ENCODE measurements around the gene SWAP70. TPM values are rescaled to one million over a fixed set of nuclear protein-coding genes. Genes with fewer than 3 reads are reported as not detected.

The SWAP70 gene
- total RNA-seq, 2 experiments from 2014 or later, result 8.9 to 9.6 TPM

DNA sequence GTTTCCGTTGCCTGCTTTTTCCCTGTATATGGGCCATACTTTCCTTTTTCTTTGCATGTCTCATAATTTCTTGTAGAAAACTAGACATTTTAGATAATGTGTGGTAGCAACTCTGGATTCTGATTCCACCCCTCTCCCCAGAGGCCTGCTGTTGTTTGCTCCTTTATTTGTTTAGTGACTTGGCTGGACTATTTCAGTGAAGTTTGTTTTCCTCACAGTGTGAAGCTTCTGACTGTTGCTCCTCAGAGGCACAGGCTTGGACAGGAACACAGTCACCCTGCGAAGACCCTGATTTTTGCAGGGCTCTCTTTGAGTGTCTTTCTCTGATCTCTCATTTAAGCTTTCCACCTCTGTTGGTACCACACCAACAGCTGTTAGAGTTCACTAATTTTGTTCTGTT is 72.5 kb downstream of the SWAP70 start:
- intact Hi-C loops (cut with micrococcal nuclease), result no loop called here
- ATAC-seq (no peak), DNase-seq (no peak)
- Mint-ChIP-seq H3K36me3 (ENCODE audit: low read depth) (peaks cover 24% of the 10 kb centered on the region), H3K27ac (no peak overlapping the region), H3K4me3 (no peak overlapping the region), H3K9me3 (peaks cover 15% of the 10 kb centered on the region), H3K4me1 (ENCODE audit: low read depth) (peaks cover 2% of the 10 kb centered on the region), H3K27me3 (no peaks in the 10 kb centered on the region)
- POLR2A ChIA-PET, result interaction anchor here (1.0 kb wide), 1 partner anchor 105 kb away, joined by 3 read pairs; no protein-coding TSS in a partner anchor
- CTCF ChIA-PET, result interaction anchor here (0.9 to 3.1 kb wide), 3 partner anchors 12 to 201 kb away, joined by 3 to 18 read pairs (median 13); no protein-coding TSS in a partner anchor
- TF ChIP-seq, protein P1, sequence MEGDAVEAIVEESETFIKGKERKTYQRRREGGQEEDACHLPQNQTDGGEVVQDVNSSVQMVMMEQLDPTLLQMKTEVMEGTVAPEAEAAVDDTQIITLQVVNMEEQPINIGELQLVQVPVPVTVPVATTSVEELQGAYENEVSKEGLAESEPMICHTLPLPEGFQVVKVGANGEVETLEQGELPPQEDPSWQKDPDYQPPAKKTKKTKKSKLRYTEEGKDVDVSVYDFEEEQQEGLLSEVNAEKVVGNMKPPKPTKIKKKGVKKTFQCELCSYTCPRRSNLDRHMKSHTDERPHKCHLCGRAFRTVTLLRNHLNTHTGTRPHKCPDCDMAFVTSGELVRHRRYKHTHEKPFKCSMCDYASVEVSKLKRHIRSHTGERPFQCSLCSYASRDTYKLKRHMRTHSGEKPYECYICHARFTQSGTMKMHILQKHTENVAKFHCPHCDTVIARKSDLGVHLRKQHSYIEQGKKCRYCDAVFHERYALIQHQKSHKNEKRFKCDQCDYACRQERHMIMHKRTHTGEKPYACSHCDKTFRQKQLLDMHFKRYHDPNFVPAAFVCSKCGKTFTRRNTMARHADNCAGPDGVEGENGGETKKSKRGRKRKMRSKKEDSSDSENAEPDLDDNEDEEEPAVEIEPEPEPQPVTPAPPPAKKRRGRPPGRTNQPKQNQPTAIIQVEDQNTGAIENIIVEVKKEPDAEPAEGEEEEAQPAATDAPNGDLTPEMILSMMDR (IDR thresholded peaks at IDR 0.05), result no peak

DNA sequence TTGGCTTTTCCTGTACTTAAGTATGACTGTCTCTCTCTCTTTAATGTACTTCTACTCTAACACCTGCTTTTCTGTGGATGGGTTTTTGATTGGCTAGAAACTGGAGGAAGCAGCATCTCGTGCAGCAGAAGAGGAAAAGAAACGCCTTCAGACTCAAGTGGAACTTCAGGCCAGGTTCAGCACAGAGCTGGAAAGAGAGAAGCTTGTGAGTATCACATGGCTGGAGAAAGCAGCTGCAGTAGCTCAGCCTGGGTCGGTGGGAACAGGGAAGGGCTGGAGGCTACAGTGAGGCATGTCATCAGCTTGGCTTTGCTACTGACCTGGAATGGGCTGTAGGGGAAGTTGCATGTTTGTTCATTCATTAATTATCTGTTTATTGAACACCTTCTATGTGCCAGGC is 74.2 kb downstream of the SWAP70 start:
- ChIA-PET POLR2A (no interaction called here), CTCF (interaction anchor here (1.3 to 3.1 kb wide), 3 partner anchors 10 to 203 kb away, joined by 3 to 18 read pairs (median 13); no protein-coding TSS in a partner anchor)
- intact Hi-C loops (cut with micrococcal nuclease), result no loop called here
- no peak for ATAC-seq
- Mint-ChIP-seq H3K27me3 (no peaks in the 10 kb centered on the region), H3K4me3 (no peak overlapping the region), H3K36me3 (ENCODE audit: low read depth) (peaks cover 28% of the 10 kb centered on the region), H3K4me1 (ENCODE audit: low read depth) (peaks cover 2% of the 10 kb centered on the region), H3K9me3 (peaks cover 15% of the 10 kb centered on the region), H3K27ac (no peak overlapping the region)
- TF ChIP-seq, protein P1 (IDR thresholded peaks at IDR 0.05), result no peak
- no peak for DNase-seq

DNA sequence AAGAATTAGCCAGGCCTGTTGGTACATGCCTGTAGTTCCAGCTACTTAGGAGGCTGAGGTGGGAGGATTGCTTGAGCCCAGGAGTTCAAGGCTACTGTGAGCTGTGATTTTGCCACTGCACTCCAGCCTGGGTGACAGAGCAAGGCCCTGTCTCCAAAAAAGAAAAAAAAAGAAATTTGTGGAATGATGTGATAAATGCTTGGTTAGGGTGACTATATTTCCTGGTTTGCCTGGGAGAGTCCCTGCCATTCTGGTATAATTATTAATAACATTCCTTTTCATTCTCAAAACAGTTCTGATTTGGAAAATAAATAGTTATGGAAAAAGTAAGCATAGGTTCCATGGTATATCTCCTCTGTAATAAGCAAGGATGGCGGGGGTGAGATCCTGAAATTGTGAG is 74.8 kb downstream of the SWAP70 start:
- POLR2A ChIA-PET, result no interaction called here
- no peak overlapping the region for H3K27ac Mint-ChIP-seq
- intact Hi-C loops (cut with micrococcal nuclease), result no loop called here
- no peaks in the 10 kb centered on the region for H3K27me3 Mint-ChIP-seq
- TF ChIP-seq, protein P1 (IDR thresholded peaks at IDR 0.05), result no peak
- H3K4me1 Mint-ChIP-seq (ENCODE audit: low read depth), result peaks cover 2% of the 10 kb centered on the region
- H3K36me3 Mint-ChIP-seq (ENCODE audit: low read depth), result peaks cover 28% of the 10 kb centered on the region
- CTCF ChIA-PET, result interaction anchor here (3.1 kb wide), 1 partner anchor 204 kb away, joined by 13 read pairs; no protein-coding TSS in a partner anchor
- DNase-seq (no peak), ATAC-seq (no peak)
- H3K9me3 Mint-ChIP-seq, result peaks cover 15% of the 10 kb centered on the region
- H3K4me3 Mint-ChIP-seq, result no peak overlapping the region

DNA sequence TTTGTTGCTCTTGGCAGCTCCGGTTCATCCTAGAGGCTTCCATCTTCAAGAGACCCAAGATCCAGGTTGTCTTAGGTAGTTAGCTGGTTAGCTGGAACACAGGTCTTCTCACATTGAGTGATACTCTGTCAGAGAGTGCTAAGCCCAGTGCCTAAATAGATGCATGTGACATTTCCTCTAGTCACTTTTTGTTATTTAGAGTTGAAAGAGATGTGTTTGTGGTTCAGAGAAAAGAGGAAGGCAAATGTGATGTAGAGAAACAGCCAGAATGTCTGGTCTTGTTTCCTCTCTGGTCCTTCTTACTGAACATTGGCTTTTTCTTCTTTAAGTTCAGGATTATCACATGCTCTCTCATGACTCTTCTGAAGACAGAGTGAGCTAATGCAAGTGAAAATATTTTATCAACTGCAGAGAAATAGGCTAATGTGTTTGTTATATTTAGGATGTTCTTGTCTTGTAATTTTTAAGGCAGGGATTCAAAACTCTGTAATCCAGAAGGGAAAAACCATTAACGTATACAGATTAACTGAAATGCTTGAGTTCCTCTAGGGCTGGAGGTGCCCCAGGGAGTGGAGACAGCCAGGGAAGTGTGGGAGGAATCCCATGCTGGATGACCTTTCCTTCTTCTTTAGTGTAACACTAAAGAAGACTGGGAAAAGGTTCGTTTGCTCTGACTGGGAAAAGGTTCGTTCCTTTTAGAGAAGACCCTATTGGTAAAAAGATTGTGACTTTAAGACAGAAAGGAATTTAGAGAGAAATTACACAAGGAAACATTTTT is 75.4 kb downstream of the SWAP70 start:
- Mint-ChIP-seq H3K4me1 (ENCODE audit: low read depth) (peaks cover 2% of the 10 kb centered on the region), H3K36me3 (ENCODE audit: low read depth) (peaks cover 26% of the 10 kb centered on the region), H3K4me3 (no peak overlapping the region), H3K9me3 (peaks cover 15% of the 10 kb centered on the region), H3K27me3 (no peaks in the 10 kb centered on the region), H3K27ac (no peak overlapping the region)
- ATAC-seq (peak; percentile 34), DNase-seq (no peak)
- TF ChIP-seq, protein P1 (IDR thresholded peaks at IDR 0.05), result no peak
- POLR2A ChIA-PET, result no interaction called here
- CTCF ChIA-PET, result interaction anchor here (1.6 to 3.1 kb wide), 2 partner anchors 204 to 205 kb away, joined by 4 to 13 read pairs; no protein-coding TSS in a partner anchor
- intact Hi-C loops (cut with micrococcal nuclease), result no loop called here

All from activated CD8-positive, alpha-beta T cell treated with anti-CD3 and anti-CD28 coated beads for 36 hours (primary cell).